Measurements from ENCODE around the gene ACADVL.

DNA sequence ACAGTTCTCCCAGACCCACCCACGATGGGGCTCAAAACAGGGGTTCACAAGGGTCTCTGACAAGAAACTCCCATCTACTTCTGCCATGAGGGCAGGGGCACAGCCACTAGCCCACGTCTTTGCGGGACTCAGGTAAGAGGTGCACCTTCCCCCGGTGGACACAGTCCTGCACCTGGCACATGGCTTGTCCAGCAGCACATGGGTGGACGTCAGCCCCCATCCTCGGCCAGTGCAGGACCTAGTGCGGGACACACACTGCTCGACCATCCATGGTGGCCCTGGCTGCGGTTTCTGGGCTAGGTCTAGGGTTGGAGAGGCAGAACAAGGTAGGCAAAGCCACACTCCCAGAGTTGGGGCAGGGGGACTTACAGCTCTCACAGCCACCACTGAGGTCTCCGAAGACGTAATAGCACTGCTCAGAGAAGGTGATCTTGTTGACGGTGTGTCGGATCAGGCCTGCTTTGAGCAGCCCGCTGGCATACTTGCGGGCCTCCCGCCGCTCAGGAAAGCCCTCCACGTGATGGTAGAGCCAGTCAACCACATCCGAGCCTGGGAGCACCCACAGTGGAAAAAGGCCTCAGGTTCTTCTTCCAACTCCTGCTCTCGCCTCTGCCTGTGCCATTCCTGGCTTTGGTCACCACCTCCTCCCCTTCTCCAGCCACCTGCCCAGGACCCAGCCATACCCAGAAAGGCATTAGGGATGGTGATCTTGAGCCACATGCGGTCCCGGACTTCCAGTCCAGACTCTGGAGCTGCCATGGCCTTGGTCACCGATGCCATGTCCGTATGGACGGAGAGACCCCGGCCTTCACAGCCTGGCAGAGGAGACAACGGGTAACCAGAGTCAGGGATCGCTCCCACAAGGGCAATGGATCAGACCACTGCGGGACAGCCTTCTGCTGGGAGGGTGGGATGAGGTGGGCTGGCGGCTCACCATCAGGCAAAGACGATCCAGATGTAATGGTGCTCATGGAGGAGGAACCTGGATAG, 7.3 kb downstream of the ACADVL start:
- TF ChIP-seq POLR2AphosphoS5 (IDR thresholded peaks at IDR 0.05; ENCODE audit: low read depth, low read length) (no peak), POLR2A (IDR thresholded peaks at IDR 0.05; ENCODE audit: low read depth, low read length) (no peak), TAF1 (IDR thresholded peaks at IDR 0.05; ENCODE audit: low read depth, low read length) (no peak), SPI1 (IDR thresholded peaks at IDR 0.05; ENCODE audit: low read depth, low read length) (no peak), PAX5 (IDR thresholded peaks at IDR 0.05; ENCODE audit: insufficient read depth, low read length, severe bottlenecking) (no peak)

Measured in GM12891 (cell line).